Activated T-helper 1 cell treated with anti-CD3 and anti-CD28 coated beads, Interleukin-12 subunit alpha, Interleukin-12 subunit beta, Interleukin-2, Interleukin-4 antibody, amounts not matched to agents 30 ng/mL and 10 ng/mL and 1 ng/mL, durations not matched to agents 14 hours and 24 hours and 36 hours (primary cell): ENCODE data around the gene EIPR1. TPM values are rescaled to one million over a fixed set of nuclear protein-coding genes. Genes with fewer than 3 reads are reported as not detected.

Experiments used
- DNase-seq: peaks from one replicate; pipeline ENCODE4 v3.0.0; 2021; ENCODE audit warnings: low spot score
- H3K27ac Mint-ChIP-seq: one replicate; pipeline ENCODE4 v1.8.0; 2021; ENCODE audit warnings: mild to moderate bottlenecking, mixed read lengths
- H3K27me3 Mint-ChIP-seq: one replicate; pipeline ENCODE4 v1.8.0; 2022; ENCODE audit warnings: mild to moderate bottlenecking, moderate library complexity, mixed read lengths; ENCODE audit not compliant: insufficient read depth
- H3K36me3 Mint-ChIP-seq: one replicate; pipeline ENCODE4 v1.8.0; 2021; ENCODE audit warnings: low read depth, mixed read lengths
- H3K4me1 Mint-ChIP-seq: one replicate; pipeline ENCODE4 v1.8.0; 2021; ENCODE audit warnings: low read depth, mixed read lengths
- H3K4me3 Mint-ChIP-seq: one replicate; pipeline ENCODE4 v1.8.0; 2021; ENCODE audit warnings: mild to moderate bottlenecking, moderate library complexity, mixed read lengths
- H3K9me3 Mint-ChIP-seq: one replicate; pipeline ENCODE4 v1.8.0; 2021; ENCODE audit warnings: mixed read lengths
- intact Hi-C: fragments of 100-400 bp; cut with micrococcal nuclease; formaldehyde crosslinking; loops from one replicate; pipeline ENCODE4 v1.15.1; 2024
- total RNA-seq: library from RNA; stranded (reverse); gene quantifications from 2 replicates; pipeline ENCODE4 v1.2.3, GENCODE V29; 2022

The EIPR1 gene
- total RNA-seq, 1 donor from 2014 or later = 53.8 TPM

DNA sequence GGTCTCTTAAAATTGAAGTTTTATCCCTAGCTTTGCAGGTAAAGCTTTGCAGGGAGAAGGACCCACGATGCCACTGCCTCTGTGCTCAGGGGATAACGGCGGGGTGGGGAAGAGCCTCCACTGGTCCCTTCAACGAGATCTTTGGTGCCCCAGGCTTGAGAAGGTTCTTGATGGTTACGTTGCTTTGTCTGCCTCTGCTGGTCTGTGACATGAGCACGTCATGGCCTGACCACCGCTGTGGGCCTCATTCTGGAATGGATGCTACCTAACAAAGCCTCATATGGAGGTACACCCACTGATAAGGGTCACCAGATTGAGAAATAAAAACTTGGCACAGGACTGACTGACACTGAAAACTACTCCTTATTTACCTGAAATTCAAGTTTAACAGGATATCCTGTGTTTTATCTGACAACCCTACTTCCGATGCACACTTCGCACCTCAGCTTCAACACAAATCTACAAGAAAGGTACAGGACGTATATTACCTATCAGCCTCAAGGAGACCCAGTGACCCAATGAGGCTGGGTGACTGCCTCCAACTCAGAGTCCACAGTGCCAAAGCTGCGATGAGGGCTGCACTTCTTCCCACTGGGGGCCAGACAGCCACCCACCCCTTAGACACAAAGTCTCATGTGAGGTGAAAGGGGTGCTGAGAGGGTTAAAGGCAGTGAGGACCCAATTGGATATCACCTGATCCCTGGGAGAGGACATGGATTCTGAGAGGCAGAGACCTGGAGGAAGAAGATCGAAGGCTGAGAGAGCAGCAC is 64.9 kb downstream of the EIPR1 start:
- peaks cover 9% of the 10 kb centered on the region for H3K4me1 Mint-ChIP-seq
- intact Hi-C loops = no loop called here
- no peaks in the 10 kb centered on the region for H3K36me3 Mint-ChIP-seq
- no peak for DNase-seq
- H3K4me3 Mint-ChIP-seq = no peak overlapping the region
- H3K9me3 Mint-ChIP-seq = no peaks in the 10 kb centered on the region
- H3K27me3 Mint-ChIP-seq = no peaks in the 10 kb centered on the region
- no peak overlapping the region for H3K27ac Mint-ChIP-seq

DNA sequence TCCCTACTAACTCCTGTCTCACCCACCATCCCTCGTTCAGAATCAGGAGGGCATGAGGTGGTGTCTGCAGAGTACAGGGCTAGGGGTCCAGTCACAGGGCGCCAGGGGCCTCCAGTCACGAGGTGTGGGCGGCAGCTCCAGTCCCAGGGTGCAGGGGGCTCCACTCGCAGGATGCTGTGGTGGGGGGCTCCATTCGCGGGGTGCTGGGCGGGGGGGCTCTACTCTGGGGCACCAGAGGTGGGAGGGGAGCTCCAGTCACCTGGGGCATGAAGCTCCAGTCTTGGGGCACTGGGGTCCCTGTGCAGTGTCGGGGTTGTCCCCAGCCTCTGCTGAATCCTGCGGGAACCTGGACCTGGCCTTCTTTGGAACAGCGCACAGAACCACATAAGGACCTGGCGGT is 66.0 kb downstream of the EIPR1 start:
- no peak overlapping the region for H3K27ac Mint-ChIP-seq
- no peaks in the 10 kb centered on the region for H3K27me3 Mint-ChIP-seq
- intact Hi-C loops = no loop called here
- H3K4me1 Mint-ChIP-seq = peaks cover 9% of the 10 kb centered on the region
- no peak for DNase-seq
- no peak overlapping the region for H3K4me3 Mint-ChIP-seq
- no peaks in the 10 kb centered on the region for H3K9me3 Mint-ChIP-seq
- H3K36me3 Mint-ChIP-seq = no peaks in the 10 kb centered on the region

DNA sequence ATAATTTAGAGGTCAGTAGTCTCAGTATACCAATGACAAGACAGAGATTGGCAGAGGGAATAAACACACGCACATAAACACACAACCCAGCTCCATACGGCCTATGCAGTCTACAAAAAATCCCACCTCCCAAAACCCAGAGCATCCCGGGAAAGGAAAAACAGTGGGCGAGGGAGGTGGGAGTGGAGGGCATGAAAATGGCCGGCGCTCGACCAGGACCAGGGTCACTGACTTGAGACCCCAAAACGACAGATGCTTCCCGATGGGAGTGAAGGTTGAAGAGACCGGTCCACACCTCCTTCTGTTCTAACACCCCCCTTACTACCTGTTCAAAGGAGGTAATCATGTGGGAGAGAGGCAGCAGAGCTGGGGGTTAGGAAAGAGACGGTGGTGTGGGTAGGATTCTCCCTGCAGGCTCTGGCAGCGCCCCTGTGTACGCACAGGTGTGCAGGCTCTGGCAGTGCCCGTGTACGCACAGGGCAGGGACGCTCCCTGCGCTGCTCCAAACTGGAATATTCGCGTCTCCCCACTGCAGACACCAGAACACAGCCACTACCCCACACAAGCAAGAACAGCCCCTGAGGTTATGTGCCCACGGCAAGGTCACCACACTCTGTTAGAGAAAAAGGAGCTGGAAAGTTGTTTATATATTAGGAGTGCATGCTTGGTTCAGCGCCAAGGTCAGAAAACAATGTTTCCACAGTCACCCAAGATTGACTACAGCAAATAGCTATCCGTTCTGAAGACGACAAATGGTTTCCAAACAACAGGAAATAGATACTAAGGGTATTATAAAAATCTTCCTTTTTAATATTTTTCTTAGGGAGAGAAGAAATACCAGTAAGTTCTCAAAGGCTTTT is 67.9 kb downstream of the EIPR1 start:
- H3K36me3 Mint-ChIP-seq = peaks cover 4% of the 10 kb centered on the region
- intact Hi-C loops = no loop called here
- no peak overlapping the region for H3K4me3 Mint-ChIP-seq
- H3K27me3 Mint-ChIP-seq = no peaks in the 10 kb centered on the region
- H3K9me3 Mint-ChIP-seq = no peaks in the 10 kb centered on the region
- H3K4me1 Mint-ChIP-seq = peaks cover 9% of the 10 kb centered on the region
- H3K27ac Mint-ChIP-seq = peak overlapping the region; percentile 49
- DNase-seq = no peak

DNA sequence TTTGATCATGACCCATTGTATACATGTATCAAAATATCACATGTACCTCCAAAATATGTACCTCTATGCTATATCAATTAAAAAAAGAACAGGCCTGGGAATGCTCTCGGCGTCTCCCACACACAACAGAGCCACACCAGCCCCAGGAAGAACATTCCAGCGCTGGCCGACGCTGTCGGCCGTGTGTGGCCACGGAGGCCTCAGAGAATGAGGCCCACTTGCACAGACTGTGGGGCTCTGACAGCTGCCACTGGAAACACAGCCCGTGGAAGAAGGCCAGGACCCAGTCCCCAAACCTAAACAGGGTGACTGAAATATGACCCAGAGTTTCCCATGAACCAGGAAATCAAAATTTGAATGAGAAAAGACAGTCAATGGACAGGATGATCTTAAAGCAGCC is 69.7 kb downstream of the EIPR1 start:
- no peaks in the 10 kb centered on the region for H3K9me3 Mint-ChIP-seq
- no peak overlapping the region for H3K27ac Mint-ChIP-seq
- peaks cover 4% of the 10 kb centered on the region for H3K36me3 Mint-ChIP-seq
- no peak for DNase-seq
- intact Hi-C loops = no loop called here
- no peaks in the 10 kb centered on the region for H3K27me3 Mint-ChIP-seq
- peaks cover 15% of the 10 kb centered on the region for H3K4me1 Mint-ChIP-seq
- H3K4me3 Mint-ChIP-seq = no peak overlapping the region

DNA sequence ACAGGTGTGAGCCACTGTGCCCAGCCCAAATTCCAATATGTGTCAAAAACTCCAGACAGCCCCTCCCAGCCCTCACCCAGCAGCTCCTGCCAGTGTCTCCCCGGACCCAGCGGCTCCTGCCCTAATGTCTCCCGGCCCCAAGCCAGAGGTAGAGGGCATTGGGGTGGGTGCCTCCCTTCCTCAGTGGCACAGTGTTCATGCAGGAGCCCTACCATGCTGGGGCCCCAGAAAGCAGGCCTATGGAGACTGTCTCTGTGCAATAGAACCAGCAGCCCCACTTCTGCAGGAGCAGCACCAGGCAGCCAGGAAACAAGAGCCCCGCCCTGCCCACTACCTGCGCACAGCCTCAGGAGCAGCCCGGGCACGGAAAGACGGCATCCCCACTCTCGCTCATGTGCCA is 70.4 kb downstream of the EIPR1 start:
- Mint-ChIP-seq H3K27ac (no peak overlapping the region), H3K4me1 (peaks cover 9% of the 10 kb centered on the region), H3K9me3 (no peaks in the 10 kb centered on the region), H3K27me3 (no peaks in the 10 kb centered on the region), H3K36me3 (peaks cover 5% of the 10 kb centered on the region), H3K4me3 (no peak overlapping the region)
- no peak for DNase-seq
- intact Hi-C loops = no loop called here

DNA sequence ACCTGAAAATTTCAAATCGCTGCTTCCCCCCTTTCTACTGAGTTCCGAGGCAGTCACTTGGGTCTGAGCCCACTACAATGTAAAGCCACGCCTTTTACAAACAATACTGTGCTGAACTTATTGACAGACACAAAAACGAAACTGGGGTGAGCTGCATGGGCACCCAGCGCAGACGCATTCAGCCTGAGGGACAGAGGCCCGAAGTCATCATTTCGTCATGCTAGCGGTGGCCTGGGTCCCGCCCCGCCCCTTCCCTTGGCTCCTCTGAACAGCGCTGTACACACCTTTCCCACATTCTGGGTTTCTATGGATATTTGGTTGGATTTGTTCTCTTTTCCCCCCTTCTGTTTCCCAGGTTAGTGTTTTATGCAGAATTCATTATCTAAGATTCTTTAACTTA is 71.7 kb downstream of the EIPR1 start:
- peaks cover 5% of the 10 kb centered on the region for H3K36me3 Mint-ChIP-seq
- H3K27ac Mint-ChIP-seq = peak overlapping the region; percentile 46
- no peaks in the 10 kb centered on the region for H3K27me3 Mint-ChIP-seq
- no peak for DNase-seq
- H3K4me3 Mint-ChIP-seq = no peak overlapping the region
- no peaks in the 10 kb centered on the region for H3K9me3 Mint-ChIP-seq
- intact Hi-C loops = no loop called here
- peaks cover 14% of the 10 kb centered on the region for H3K4me1 Mint-ChIP-seq

DNA sequence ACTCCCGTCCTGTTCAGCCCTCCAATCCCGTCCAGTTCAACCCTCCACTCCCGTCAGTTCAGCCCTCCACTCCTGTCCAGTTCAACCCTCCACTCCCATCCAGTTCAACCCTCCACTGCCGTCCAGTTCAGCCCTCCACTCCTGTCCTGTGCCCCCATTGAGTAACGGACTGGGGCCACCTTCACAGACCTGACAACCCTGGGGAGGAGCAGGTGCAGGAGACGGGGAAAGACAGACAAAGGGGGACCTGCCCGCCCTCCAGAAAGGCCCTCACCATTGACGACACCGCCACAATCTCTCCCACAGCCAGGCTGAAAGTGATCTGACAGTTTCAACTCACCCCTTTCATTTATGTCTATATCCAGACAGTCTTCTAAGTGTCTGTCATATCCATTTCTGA is 72.2 kb downstream of the EIPR1 start:
- H3K36me3 Mint-ChIP-seq = peaks cover 5% of the 10 kb centered on the region
- no peak overlapping the region for H3K27ac Mint-ChIP-seq
- H3K4me1 Mint-ChIP-seq = peaks cover 14% of the 10 kb centered on the region
- intact Hi-C loops = no loop called here
- no peaks in the 10 kb centered on the region for H3K27me3 Mint-ChIP-seq
- no peaks in the 10 kb centered on the region for H3K9me3 Mint-ChIP-seq
- no peak overlapping the region for H3K4me3 Mint-ChIP-seq
- DNase-seq = no peak

DNA sequence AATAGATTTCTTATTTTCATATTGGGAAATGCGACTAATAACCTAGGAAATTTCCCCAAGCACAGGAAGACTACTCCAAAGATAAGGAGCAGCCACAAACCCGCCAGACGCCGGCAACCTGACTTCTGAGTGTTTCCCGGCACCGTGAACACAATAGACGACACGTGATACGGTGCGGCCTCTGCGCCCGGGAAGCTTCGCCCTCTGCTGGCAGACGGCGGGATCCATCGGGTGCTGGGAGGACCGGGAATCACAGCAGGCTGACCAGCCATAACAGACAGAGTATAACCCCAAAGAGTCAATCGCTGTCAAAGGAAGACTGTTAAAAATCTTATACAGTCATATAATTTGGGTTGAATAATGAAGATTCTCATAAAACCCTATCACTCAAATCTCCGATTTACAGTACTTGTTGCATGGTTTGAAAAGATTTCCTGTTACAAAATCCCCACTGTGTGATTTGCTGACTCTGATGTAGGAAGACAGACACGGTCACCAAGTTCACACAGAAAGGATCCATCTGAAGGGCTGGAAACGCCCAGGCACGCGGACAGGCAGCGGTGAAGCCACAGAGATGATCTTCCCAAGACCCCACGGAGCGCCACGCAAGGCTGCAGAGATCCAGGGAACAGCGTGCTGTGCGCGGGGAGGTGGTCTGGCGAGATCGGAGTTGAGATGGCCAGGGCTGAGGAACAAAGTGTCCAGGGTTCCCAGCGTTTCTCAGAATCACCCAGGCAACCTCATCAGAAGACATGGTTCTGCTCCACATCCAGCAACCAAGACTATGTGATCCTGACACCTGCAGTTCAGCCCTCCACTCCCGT is 73.8 kb downstream of the EIPR1 start:
- peak; percentile 67 for DNase-seq
- Mint-ChIP-seq H3K27ac (peak overlapping the region; percentile 12), H3K27me3 (no peaks in the 10 kb centered on the region), H3K36me3 (peaks cover 5% of the 10 kb centered on the region), H3K4me3 (no peak overlapping the region), H3K9me3 (no peaks in the 10 kb centered on the region), H3K4me1 (peaks cover 14% of the 10 kb centered on the region)
- intact Hi-C loops = loop anchor here (1.0 to 5.0 kb wide), 7 partner anchors 61 to 348 kb away; no protein-coding TSS in a partner anchor

DNA sequence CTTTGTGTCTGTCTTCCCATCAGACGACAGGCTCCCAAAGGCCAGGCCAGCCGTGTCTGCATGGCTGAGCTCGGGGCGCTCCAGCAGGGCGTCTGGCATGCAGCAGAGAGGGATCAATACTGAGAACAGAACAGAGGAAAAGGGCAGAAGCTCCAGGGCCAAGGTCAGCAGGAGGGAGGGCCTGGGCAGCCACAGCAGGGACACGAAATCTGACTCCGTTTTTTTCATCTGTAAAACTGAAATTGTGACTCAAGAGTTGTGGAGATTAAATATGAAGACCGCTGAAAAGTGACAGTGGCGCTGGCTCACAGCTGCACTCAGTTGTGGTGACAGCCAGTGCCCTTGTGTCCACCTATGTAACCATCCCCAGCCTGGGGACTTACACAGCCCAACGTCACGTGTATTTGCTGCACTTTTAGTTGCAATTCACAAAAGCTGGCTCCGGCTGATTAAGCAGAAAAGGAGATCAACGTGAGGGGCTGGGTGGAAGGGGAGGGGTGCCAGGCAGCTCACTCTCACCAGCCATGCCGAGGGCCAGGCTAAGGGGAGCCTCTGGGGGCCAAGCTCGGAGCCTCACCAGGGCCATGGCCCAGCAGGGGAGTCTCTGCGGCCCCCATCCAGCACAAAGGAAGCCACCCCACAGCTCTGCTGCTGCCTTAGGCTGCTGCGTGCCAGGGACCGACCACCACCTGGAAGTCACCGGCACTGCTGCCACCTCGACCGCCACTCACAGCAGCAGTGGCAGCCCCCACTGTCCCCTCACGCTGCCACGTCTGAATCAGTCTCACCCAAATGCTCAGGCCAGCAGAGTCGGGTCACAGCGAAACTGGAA is 74.7 kb downstream of the EIPR1 start:
- Mint-ChIP-seq H3K27ac (no peak overlapping the region), H3K27me3 (no peaks in the 10 kb centered on the region), H3K4me1 (peaks cover 14% of the 10 kb centered on the region), H3K4me3 (no peak overlapping the region), H3K9me3 (no peaks in the 10 kb centered on the region), H3K36me3 (peaks cover 5% of the 10 kb centered on the region)
- DNase-seq = no peak
- intact Hi-C loops = loop anchor here (1.0 to 5.0 kb wide), 7 partner anchors 61 to 348 kb away; no protein-coding TSS in a partner anchor

DNA sequence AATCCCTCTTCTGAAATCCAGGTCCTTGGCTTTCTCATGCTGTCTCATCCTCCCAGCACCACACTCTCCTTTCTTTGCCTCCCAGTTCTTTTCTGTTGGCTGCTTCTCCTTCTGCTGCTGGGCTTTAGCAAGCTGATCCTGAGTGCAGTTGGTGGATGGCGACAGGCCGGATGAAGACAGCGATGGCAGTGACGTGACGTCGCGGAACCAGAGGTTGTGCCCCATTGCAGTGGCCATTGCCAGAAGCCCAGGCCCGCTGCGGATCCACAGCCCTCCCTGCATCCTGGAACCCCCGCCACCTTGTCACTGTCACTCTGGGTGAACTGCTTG is 75.2 kb downstream of the EIPR1 start:
- H3K36me3 Mint-ChIP-seq = peaks cover 5% of the 10 kb centered on the region
- H3K4me1 Mint-ChIP-seq = peaks cover 14% of the 10 kb centered on the region
- no peaks in the 10 kb centered on the region for H3K27me3 Mint-ChIP-seq
- DNase-seq = no peak
- intact Hi-C loops = loop anchor here (5.0 kb wide), 2 partner anchors 60 to 185 kb away; no protein-coding TSS in a partner anchor
- H3K27ac Mint-ChIP-seq = no peak overlapping the region
- no peaks in the 10 kb centered on the region for H3K9me3 Mint-ChIP-seq
- H3K4me3 Mint-ChIP-seq = no peak overlapping the region

DNA sequence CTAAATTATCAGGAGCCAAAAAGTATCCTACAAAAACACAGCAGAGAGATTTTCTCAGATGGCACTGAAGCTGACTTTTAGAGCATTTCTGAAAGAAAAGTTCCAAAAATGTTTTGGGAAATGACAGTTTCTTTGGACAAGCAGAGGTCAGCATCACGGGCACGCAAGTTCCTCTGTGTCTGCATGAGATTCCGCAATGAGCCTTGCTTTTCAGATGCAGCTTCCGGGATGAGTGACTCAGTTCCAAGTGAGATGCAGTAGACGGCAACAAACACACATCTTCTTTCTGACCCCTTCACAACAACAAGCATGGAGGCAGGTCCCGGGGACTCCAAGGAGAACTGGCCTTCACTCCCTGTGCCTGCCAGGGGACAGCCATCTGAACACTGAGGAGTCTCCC is 76.6 kb downstream of the EIPR1 start:
- H3K27me3 Mint-ChIP-seq = no peaks in the 10 kb centered on the region
- intact Hi-C loops = loop anchor here (5.0 kb wide), 2 partner anchors 59 to 184 kb away; no protein-coding TSS in a partner anchor

More for the DNA sequence above, 76.6 kb downstream of the EIPR1 start:
- no peak overlapping the region for H3K27ac Mint-ChIP-seq
- no peak for DNase-seq
- no peaks in the 10 kb centered on the region for H3K9me3 Mint-ChIP-seq
- H3K36me3 Mint-ChIP-seq = peaks cover 5% of the 10 kb centered on the region
- no peak overlapping the region for H3K4me3 Mint-ChIP-seq
- H3K4me1 Mint-ChIP-seq = peaks cover 14% of the 10 kb centered on the region
